GDM1 (cell line): ENCODE results near the gene NDUFV2.

Experiments used
- DNase-seq: peaks from one replicate; lab custom pipeline; 2025; lab: John Stamatoyannopoulos, UW

NDUFV2 gene

GRCh38 chr18:9117980-9118841 is 15.7 kb downstream of the NDUFV2 start:
- DNase-seq: no peak

GRCh38 chr18:9120796-9121195 is 18.3 kb downstream of the NDUFV2 start:
- DNase-seq: no peak

- DNase-seq: no peak
Observed at GRCh38 chr18:9123520-9123919, 21.0 kb downstream of the NDUFV2 start.

- no peak for DNase-seq
Observed at GRCh38 chr18:9124824-9125223, 22.3 kb downstream of the NDUFV2 start.

- no peak for DNase-seq
Observed at GRCh38 chr18:9126337-9126736, 23.8 kb downstream of the NDUFV2 start.

GRCh38 chr18:9130195-9130594 is 27.7 kb downstream of the NDUFV2 start:
- no peak for DNase-seq

GRCh38 chr18:9130806-9131205 is 28.3 kb downstream of the NDUFV2 start:
- no peak for DNase-seq

- DNase-seq: no peak
Observed at GRCh38 chr18:9132628-9133027, 30.1 kb downstream of the NDUFV2 start.

GRCh38 chr18:9133225-9133624 is 30.7 kb downstream of the NDUFV2 start:
- DNase-seq: no peak

- no peak for DNase-seq
Observed at GRCh38 chr18:9135081-9135911, 32.8 kb downstream of the NDUFV2 start.

GRCh38 chr18:9135912-9136314 is 33.4 kb downstream of the NDUFV2 start:
- DNase-seq: no peak

GRCh38 chr18:9136315-9137155 is 34.0 kb downstream of the NDUFV2 start, which contains the start of gene ANKRD12:
Gene ANKRD12 (plus strand): TSS chr18:9136781. CDS start chr18:9182433, 45,652 bp downstream.
- DNase-seq: peak; percentile 99

GRCh38 chr18:9137168-9138066 is 34.9 kb downstream of the NDUFV2 start:
- DNase-seq: peak; percentile 63

GRCh38 chr18:9139400-9140039 is 37.0 kb downstream of the NDUFV2 start:
- DNase-seq: no peak

- no peak for DNase-seq
Observed at GRCh38 chr18:9140381-9140780, 37.9 kb downstream of the NDUFV2 start.

GRCh38 chr18:9140984-9141383 is 38.5 kb downstream of the NDUFV2 start:
- DNase-seq: no peak

- no peak for DNase-seq
Observed at GRCh38 chr18:9146224-9146623, 43.7 kb downstream of the NDUFV2 start.

- peak; percentile 28 for DNase-seq
Observed at GRCh38 chr18:9147440-9148202, 45.1 kb downstream of the NDUFV2 start.

GRCh38 chr18:9148203-9148552 is 45.7 kb downstream of the NDUFV2 start:
- DNase-seq: no peak

- DNase-seq: no peak
Observed at GRCh38 chr18:9150121-9150520, 47.6 kb downstream of the NDUFV2 start.
